ENCODE measurements around the gene LIPE.

The LIPE gene

GRCh38 chr19:42427313-42427712 is at the start of gene LIPE:
Gene LIPE, minus strand, starts transcription at chr19:42427388. Its CDS starts 239 bp downstream, at chr19:42427149.
- Histone ChIP-seq H3K27me3 (ENCODE audit: insufficient read depth, low read length, poor library complexity, severe bottlenecking) (no peaks in the 10 kb centered on the region), H3K4me3 (ENCODE audit: low read length, poor library complexity, severe bottlenecking) (no peak within 1 kb of the TSS), H3K9ac (ENCODE audit: low read depth, low read length, poor library complexity, severe bottlenecking) (no peak within 1 kb of the TSS), H3K9me3 (ENCODE audit: insufficient read depth, low read depth, low read length) (no peaks in the 10 kb centered on the region), H3K79me2 (ENCODE audit: insufficient read depth, low read length) (peaks cover 6% of the 10 kb centered on the region; the same call in 1 of the 2 replicates), H3K4me1 (ENCODE audit: insufficient read depth, low read length, poor library complexity, severe bottlenecking) (peaks cover 7% of the 10 kb centered on the region), H4K20me1 (ENCODE audit: insufficient read depth, low read length, poor library complexity, severe bottlenecking) (peaks cover 4% of the 10 kb centered on the region), H3K4me2 (ENCODE audit: low read depth, low read length, poor library complexity, severe bottlenecking) (no peak within 1 kb of the TSS), H3F3A (ENCODE audit: low read depth) (no peaks in the 10 kb centered on the region), H2AFZ (ENCODE audit: low read length) (no peak within 1 kb of the TSS), H3K36me3 (ENCODE audit: insufficient read depth, low read length) (no peaks in the 10 kb centered on the region), H3K9me2 (replicated peaks; ENCODE audit: low read depth, low read length) (no peaks in the 10 kb centered on the region)
- TF ChIP-seq EZH2phosphoT487 (IDR thresholded peaks at IDR 0.05; ENCODE audit: borderline replicate concordance) (no peak), CTCF (conservative IDR thresholded peaks at IDR 0.05; ENCODE audit: low read length) (no peak)

- no peak overlapping the region for H2AFZ ChIP-seq (ENCODE audit: low read length)
- no peak overlapping the region for H3K4me2 ChIP-seq (ENCODE audit: low read depth, low read length, poor library complexity, severe bottlenecking)
- no peaks in the 10 kb centered on the region for H3K9me2 ChIP-seq (replicated peaks; ENCODE audit: low read depth, low read length)
- no peaks in the 10 kb centered on the region for H3F3A ChIP-seq (ENCODE audit: low read depth)
- no peaks in the 10 kb centered on the region for H4K20me1 ChIP-seq (ENCODE audit: insufficient read depth, low read length, poor library complexity, severe bottlenecking)
- TF ChIP-seq EZH2phosphoT487 (IDR thresholded peaks at IDR 0.05; ENCODE audit: borderline replicate concordance) (no peak), CTCF (conservative IDR thresholded peaks at IDR 0.05; ENCODE audit: low read length) (no peak)
- H3K9ac ChIP-seq (ENCODE audit: low read depth, low read length, poor library complexity, severe bottlenecking), result no peak overlapping the region
- H3K4me1 ChIP-seq (ENCODE audit: insufficient read depth, low read length, poor library complexity, severe bottlenecking), result no peaks in the 10 kb centered on the region
- no peaks in the 10 kb centered on the region for H3K36me3 ChIP-seq (ENCODE audit: insufficient read depth, low read length)
- no peaks in the 10 kb centered on the region for H3K27me3 ChIP-seq (ENCODE audit: insufficient read depth, low read length, poor library complexity, severe bottlenecking)
- H3K79me2 ChIP-seq (ENCODE audit: insufficient read depth, low read length), result no peaks in the 10 kb centered on the region
- H3K9me3 ChIP-seq (ENCODE audit: insufficient read depth, low read depth, low read length), result no peaks in the 10 kb centered on the region
- no peak overlapping the region for H3K4me3 ChIP-seq (ENCODE audit: low read length, poor library complexity, severe bottlenecking)
Observed at GRCh38 chr19:42475366-42475765, 48.2 kb upstream of the LIPE start.

DNA sequence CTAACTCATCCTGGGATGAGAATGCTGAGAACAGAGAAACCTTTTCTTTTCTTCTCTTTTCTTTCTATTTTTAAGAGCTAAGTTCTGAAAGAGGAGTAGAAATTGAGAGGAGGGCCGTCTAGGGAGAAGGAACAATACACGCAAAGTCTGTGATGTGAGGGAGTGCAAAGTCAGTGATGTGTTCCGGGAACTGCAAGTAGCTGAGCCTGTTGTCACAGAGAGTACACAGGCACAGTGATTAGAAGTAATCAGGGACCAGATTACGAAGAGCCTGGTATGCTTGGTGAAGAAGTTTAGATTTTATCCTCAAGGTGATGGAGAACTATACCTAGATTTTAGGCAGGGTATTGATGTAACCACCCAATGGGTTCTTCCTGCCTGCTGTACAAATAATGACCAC is 47.6 kb upstream of the LIPE start:
- Histone ChIP-seq H3K4me2 (ENCODE audit: low read depth, low read length, poor library complexity, severe bottlenecking) (no peak overlapping the region), H4K20me1 (ENCODE audit: insufficient read depth, low read length, poor library complexity, severe bottlenecking) (no peaks in the 10 kb centered on the region)
- no peak for TF ChIP-seq CTCF (conservative IDR thresholded peaks at IDR 0.05; ENCODE audit: low read length)
- TF ChIP-seq EZH2phosphoT487 (IDR thresholded peaks at IDR 0.05; ENCODE audit: borderline replicate concordance), result no peak

More for the DNA sequence above, 47.6 kb upstream of the LIPE start:
- H3K36me3 ChIP-seq (ENCODE audit: insufficient read depth, low read length), result no peaks in the 10 kb centered on the region
- no peaks in the 10 kb centered on the region for H3K4me1 ChIP-seq (ENCODE audit: insufficient read depth, low read length, poor library complexity, severe bottlenecking)
- no peak overlapping the region for H3K4me3 ChIP-seq (ENCODE audit: low read length, poor library complexity, severe bottlenecking)
- no peaks in the 10 kb centered on the region for H3K79me2 ChIP-seq (ENCODE audit: insufficient read depth, low read length)
- no peak overlapping the region for H3K9ac ChIP-seq (ENCODE audit: low read depth, low read length, poor library complexity, severe bottlenecking)
- H3K9me2 ChIP-seq (replicated peaks; ENCODE audit: low read depth, low read length), result no peaks in the 10 kb centered on the region
- H2AFZ ChIP-seq (ENCODE audit: low read length), result no peak overlapping the region
- no peaks in the 10 kb centered on the region for H3K27me3 ChIP-seq (ENCODE audit: insufficient read depth, low read length, poor library complexity, severe bottlenecking)
- no peaks in the 10 kb centered on the region for H3K9me3 ChIP-seq (ENCODE audit: insufficient read depth, low read depth, low read length)
- no peaks in the 10 kb centered on the region for H3F3A ChIP-seq (ENCODE audit: low read depth)
